ENCODE results near the gene ZFHX3. TPM values are rescaled to one million over a fixed set of nuclear protein-coding genes. Genes with fewer than 3 reads are reported as not detected.

The ZFHX3 gene
- total and polyA plus RNA-seq, 2 of the 8 experiments (the other 6 are each of a cell fraction or from before 2014, with no cell fraction given): 0.08 to 0.99 TPM

GRCh38 chr16:72764015-72764654 lies 283.8 kb downstream of the ZFHX3 start:
- POLR2A ChIA-PET (ENCODE audit: partially characterized antibody): no interaction called here
- no peak for DNase-seq (ENCODE audit: low read depth in 1 of 2, low spot score in 2 of 2)

More at GRCh38 chr16:72764015-72764654, 283.8 kb downstream of the ZFHX3 start:
- H2BK120ac ChIP-seq (replicated peaks; ENCODE audit: low read depth, low read length): no peak overlapping the region
- WGBS, 2 experiments (ENCODE audit: extremely low coverage in 1 of 2, insufficient coverage in 1 of 2, insufficient read length in 1 of 2, insufficient replicate concordance in 2 of 2, low coverage in 1 of 2, low lambda C conversion rate in 2 of 2, missing lambda C conversion rate in 1 of 2): 92% methylated on average over 8 of the region's 8 CpGs; no CpG with 5 or more reads in 1 of the 2 experiments
- H4K8ac ChIP-seq (ENCODE audit: extremely low read depth, insufficient read depth, low read length): no peak overlapping the region
- no peak overlapping the region for H3K4ac ChIP-seq (replicated peaks; ENCODE audit: insufficient read length, low read depth, low read length)
- H3K27ac ChIP-seq (ENCODE audit: low read depth, low read length): no peak overlapping the region
- no peak overlapping the region for H2AFZ ChIP-seq (ENCODE audit: low read length)
- no peak overlapping the region for H2BK12ac ChIP-seq (ENCODE audit: low read depth, low read length)
- no peak overlapping the region for H3K56ac ChIP-seq (replicated peaks; ENCODE audit: insufficient read length, low read depth, low read length)
- no peaks in the 10 kb centered on the region for H3K9me3 ChIP-seq (ENCODE audit: insufficient read depth in 2 of 2, low read depth in 1 of 2, low read length in 1 of 2)
- no peaks in the 10 kb centered on the region for H3K79me2 ChIP-seq (ENCODE audit: control insufficient read depth in 1 of 2, insufficient read depth in 2 of 2, low read length in 2 of 2)
- no peak overlapping the region for H4K91ac ChIP-seq (replicated peaks; ENCODE audit: insufficient read length, low read length)
- no peak overlapping the region for H3K4me3 ChIP-seq (ENCODE audit: extremely low read depth in 1 of 4, insufficient read depth in 2 of 4, low read depth in 3 of 4, low read length in 4 of 4)
- TF ChIP-seq RFX5 (IDR thresholded peaks at IDR 0.05; ENCODE audit: borderline replicate concordance, low read depth, low read length) (no peak), RBBP5 (IDR thresholded peaks at IDR 0.05; ENCODE audit: borderline replicate concordance, low read depth, low read length) (no peak)
- H4K5ac ChIP-seq (ENCODE audit: insufficient read length, low read depth, low read length): no peak overlapping the region
- no peaks in the 10 kb centered on the region for H3K36me3 ChIP-seq (ENCODE audit: control insufficient read depth in 2 of 4, insufficient read depth in 4 of 4, low read length in 3 of 4)
- H3K23me2 ChIP-seq (ENCODE audit: low read depth, low read length): no peaks in the 10 kb centered on the region
- no peak overlapping the region for H3K23ac ChIP-seq (ENCODE audit: insufficient read length)
- no peak overlapping the region for H2AK5ac ChIP-seq (ENCODE audit: low read depth, low read length)
- H3K79me1 ChIP-seq (ENCODE audit: low read depth, low read length): no peaks in the 10 kb centered on the region
- no peak overlapping the region for H3K14ac ChIP-seq (ENCODE audit: insufficient read length)
- no peak overlapping the region for H3K4me2 ChIP-seq (ENCODE audit: insufficient read depth in 1 of 2, low read depth in 2 of 2, low read length in 2 of 2)
- H3K9ac ChIP-seq (replicated peaks in 1 of 4; ENCODE audit: extremely low read depth in 1 of 4, low read depth in 3 of 4, low read length in 3 of 4): no peak overlapping the region
- no peak overlapping the region for H2BK15ac ChIP-seq (ENCODE audit: low read length)
- H3K4me1 ChIP-seq (replicated peaks in 1 of 4; ENCODE audit: control insufficient read depth in 3 of 4, insufficient read depth in 4 of 4, low read length in 3 of 4): peaks cover under 1 to 4% (median 2%) of the 10 kb centered on the region in 4 experiments; a peak in 5 of 7 replicates
- H2BK5ac ChIP-seq (ENCODE audit: low read depth, low read length): no peak overlapping the region
- FAIRE-seq: no peak
- H3K18ac ChIP-seq (ENCODE audit: extremely low read depth, low read length): no peak overlapping the region
- CTCF ChIA-PET (ENCODE audit: partially characterized antibody): interaction anchor here (1.2 to 1.5 kb wide), 3 partner anchors 10 to 68 kb away, joined by 3 to 4 read pairs (median 3); no protein-coding TSS in a partner anchor
- H4K20me1 ChIP-seq (replicated peaks in 1 of 2; ENCODE audit: control insufficient read depth in 1 of 2, insufficient read depth in 2 of 2, low read length in 2 of 2): no peaks in the 10 kb centered on the region
- no peak overlapping the region for H2BK20ac ChIP-seq (ENCODE audit: low read length)
- H3K27me3 ChIP-seq (replicated peaks in 1 of 4; ENCODE audit: control insufficient read depth in 3 of 4, extremely low read depth in 1 of 4, insufficient read depth in 3 of 4, low read length in 3 of 4): no peaks in the 10 kb centered on the region
